GM12878 (cell line): ENCODE measurements around the gene COA1. TPM values are rescaled to one million over a fixed set of nuclear protein-coding genes. Genes with fewer than 3 reads are reported as not detected.

Source experiments
- BHLHE40 ChIP-seq, 2 experiments: fragments of 450-650 bp in 1 of 2; IDR thresholded peaks; 2 replicates each; pipeline ENCODE4 v1.6.1; 2011 to 2017; ENCODE audit warnings: low read depth in 2 of 2, borderline replicate concordance in 1 of 2, improper control_type of control experiment in 1 of 2, low read length in 1 of 2, mild to moderate bottlenecking in 1 of 2
- CBX5 ChIP-seq: sonication (generic); IDR thresholded peaks from 2 replicates; pipeline ENCODE4 v1.6.1; 2016; ENCODE audit warnings: low read depth, moderate library complexity, mild to moderate bottlenecking, inconsistent platforms
- CHD4 ChIP-seq: fragments of 200-600 bp; sonication (generic); IDR thresholded peaks from 2 replicates; pipeline ENCODE4 v1.6.1; 2016; ENCODE audit warnings: mild to moderate bottlenecking
- DPF2 ChIP-seq: fragments of 450-650 bp; IDR thresholded peaks from 2 replicates; pipeline ENCODE4 v1.6.1; 2017; ENCODE audit warnings: mild to moderate bottlenecking
- FOXK2 ChIP-seq: fragments of 450-650 bp; IDR thresholded peaks from 2 replicates; pipeline ENCODE4 v1.6.1; 2017; ENCODE audit warnings: mild to moderate bottlenecking, moderate library complexity
- MTA2 ChIP-seq: fragments of 450-650 bp; IDR thresholded peaks from 2 replicates; pipeline ENCODE4 v1.6.1; 2016; ENCODE audit warnings: low read depth, mild to moderate bottlenecking, moderate library complexity
- NR2C1 ChIP-seq: fragments of 450-650 bp; IDR thresholded peaks from 2 replicates; pipeline ENCODE4 v1.6.1; 2017; ENCODE audit warnings: antibody characterized with exemption, mild to moderate bottlenecking, moderate library complexity
- NRF1 ChIP-seq: conservative IDR thresholded peaks from 2 replicates; pipeline ENCODE4 v1.6.1; 2011; ENCODE audit warnings: mild to moderate bottlenecking, low read depth, low read length, improper control_type of control experiment
- SMC3 ChIP-seq: IDR thresholded peaks from 2 replicates; pipeline ENCODE4 v1.6.1; 2011; ENCODE audit warnings: low read length, improper control_type of control experiment, borderline replicate concordance
- TARDBP ChIP-seq: IDR thresholded peaks from 2 replicates; pipeline ENCODE4 v1.6.1; 2016; ENCODE audit warnings: borderline replicate concordance
- TCF7 ChIP-seq: IDR thresholded peaks from 2 replicates; pipeline ENCODE4 v1.6.1; 2014; ENCODE audit warnings: antibody characterized with exemption, borderline replicate concordance
- ZBED1 ChIP-seq: IDR thresholded peaks from 2 replicates; pipeline ENCODE4 v1.6.1; 2016; ENCODE audit warnings: borderline replicate concordance
- ZNF24 ChIP-seq: fragments of 450-650 bp; IDR thresholded peaks from 2 replicates; pipeline ENCODE4 v1.6.1; 2017; ENCODE audit warnings: antibody characterized with exemption, mild to moderate bottlenecking
- ZZZ3 ChIP-seq: IDR thresholded peaks from 2 replicates; pipeline ENCODE4 v1.6.1; 2011; ENCODE audit warnings: low read depth; ENCODE audit not compliant: control insufficient read depth, insufficient read length
- polyA plus RNA-seq, 11 experiments: library from polyadenylated mRNA; depleted of rRNA in 4 of 11; unstranded in 6 of 11; stranded (reverse) in 5 of 11; fragments of >200 nt; fragmentation: Nextera tagmentation in 4 of 11; fragmentation: Illumina TruSeq in 1 of 11; extraction: Ambion mirVana in 4 of 11; extraction: Trizol in 1 of 11; gene quantifications; 1 replicate in 1 of 11; 2 replicates in 10 of 11; pipeline versions ENCODE4 v1.2.1 to v1.2.3, GENCODE V29; 2011 to 2016; ENCODE audit warnings: inconsistent platforms in 2 of 11, missing spikeins in 2 of 11, low read depth in 1 of 11
- total RNA-seq, 4 experiments: library from RNA; depleted of rRNA in 3 of 4; stranded (reverse); fragments of >200 nt in 3 of 4; fragmentation: Illumina TruSeq in 1 of 4; extraction: Trizol in 1 of 4; gene quantifications; 2 replicates each; pipeline versions ENCODE4 v1.2.1 to v1.2.3, GENCODE V29; 2013 to 2021
- TF ChIP-seq, protein P1 (sequence below): fragments of 450-650 bp; IDR thresholded peaks from 2 replicates; pipeline ENCODE4 v1.6.1; 2017; ENCODE audit warnings: mild to moderate bottlenecking, low read depth, inconsistent platforms; ENCODE audit not compliant: poor library complexity, severe bottlenecking
- TF ChIP-seq, protein P2 (sequence below): fragments of 450-650 bp; IDR thresholded peaks from 2 replicates; pipeline ENCODE4 v1.6.1; 2017; ENCODE audit warnings: mild to moderate bottlenecking, moderate library complexity
- TF ChIP-seq, protein P3 (sequence below): IDR thresholded peaks from 2 replicates; pipeline ENCODE4 v1.6.1; 2011; ENCODE audit warnings: low read depth, low read length, improper control_type of control experiment, borderline replicate concordance
- TF ChIP-seq, protein P4 (sequence below): fragments of 450-650 bp; formaldehyde crosslinking; IDR thresholded peaks from 2 replicates; pipeline ENCODE4 v1.4.0; 2020; ENCODE audit warnings: mild to moderate bottlenecking, moderate library complexity

Gene COA1
- total and polyA plus RNA-seq, 10 of the 15 experiments (the other 5 are each of a cell fraction or from before 2014, with no cell fraction given): 83.1 to 258 (median 111) TPM

DNA sequence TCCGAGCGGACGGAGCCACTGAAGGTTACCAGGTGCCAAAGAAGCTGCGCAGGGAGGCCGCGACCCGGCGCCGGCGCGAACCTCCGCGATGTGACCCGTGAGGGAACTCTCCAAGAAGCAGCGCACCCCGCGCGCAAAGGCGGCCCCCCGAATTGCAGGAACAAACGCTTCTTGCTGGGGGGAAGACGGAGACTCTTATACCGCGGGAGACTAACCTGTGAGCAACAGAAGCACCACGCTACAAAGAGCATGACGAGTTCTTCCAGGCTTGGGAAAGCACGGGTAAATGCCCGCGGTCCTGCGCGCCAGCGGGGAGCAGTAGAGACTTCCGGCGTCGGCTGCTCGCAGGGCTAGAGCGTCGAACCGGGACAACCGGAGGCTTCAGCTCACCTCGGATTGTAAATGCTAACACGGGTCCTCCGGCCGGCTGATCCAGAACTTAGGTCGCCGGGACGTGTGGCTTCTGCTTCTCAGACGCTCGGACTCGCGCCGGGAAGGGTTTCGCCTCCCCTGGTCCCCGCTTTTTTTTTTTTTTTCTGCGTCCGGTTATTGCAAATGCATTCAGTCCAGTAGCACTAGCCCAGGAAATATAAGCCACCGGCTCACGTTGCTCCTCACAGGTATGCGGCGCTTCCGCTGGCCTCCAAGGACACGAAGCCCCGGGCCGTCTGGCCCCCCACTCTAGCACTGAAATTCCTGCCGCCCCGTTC, at the start of gene COA1 (continued):
- TF ChIP-seq, protein P1, sequence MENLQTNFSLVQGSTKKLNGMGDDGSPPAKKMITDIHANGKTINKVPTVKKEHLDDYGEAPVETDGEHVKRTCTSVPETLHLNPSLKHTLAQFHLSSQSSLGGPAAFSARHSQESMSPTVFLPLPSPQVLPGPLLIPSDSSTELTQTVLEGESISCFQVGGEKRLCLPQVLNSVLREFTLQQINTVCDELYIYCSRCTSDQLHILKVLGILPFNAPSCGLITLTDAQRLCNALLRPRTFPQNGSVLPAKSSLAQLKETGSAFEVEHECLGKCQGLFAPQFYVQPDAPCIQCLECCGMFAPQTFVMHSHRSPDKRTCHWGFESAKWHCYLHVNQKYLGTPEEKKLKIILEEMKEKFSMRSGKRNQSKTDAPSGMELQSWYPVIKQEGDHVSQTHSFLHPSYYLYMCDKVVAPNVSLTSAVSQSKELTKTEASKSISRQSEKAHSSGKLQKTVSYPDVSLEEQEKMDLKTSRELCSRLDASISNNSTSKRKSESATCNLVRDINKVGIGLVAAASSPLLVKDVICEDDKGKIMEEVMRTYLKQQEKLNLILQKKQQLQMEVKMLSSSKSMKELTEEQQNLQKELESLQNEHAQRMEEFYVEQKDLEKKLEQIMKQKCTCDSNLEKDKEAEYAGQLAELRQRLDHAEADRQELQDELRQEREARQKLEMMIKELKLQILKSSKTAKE: no peak
- TF ChIP-seq, protein P2, sequence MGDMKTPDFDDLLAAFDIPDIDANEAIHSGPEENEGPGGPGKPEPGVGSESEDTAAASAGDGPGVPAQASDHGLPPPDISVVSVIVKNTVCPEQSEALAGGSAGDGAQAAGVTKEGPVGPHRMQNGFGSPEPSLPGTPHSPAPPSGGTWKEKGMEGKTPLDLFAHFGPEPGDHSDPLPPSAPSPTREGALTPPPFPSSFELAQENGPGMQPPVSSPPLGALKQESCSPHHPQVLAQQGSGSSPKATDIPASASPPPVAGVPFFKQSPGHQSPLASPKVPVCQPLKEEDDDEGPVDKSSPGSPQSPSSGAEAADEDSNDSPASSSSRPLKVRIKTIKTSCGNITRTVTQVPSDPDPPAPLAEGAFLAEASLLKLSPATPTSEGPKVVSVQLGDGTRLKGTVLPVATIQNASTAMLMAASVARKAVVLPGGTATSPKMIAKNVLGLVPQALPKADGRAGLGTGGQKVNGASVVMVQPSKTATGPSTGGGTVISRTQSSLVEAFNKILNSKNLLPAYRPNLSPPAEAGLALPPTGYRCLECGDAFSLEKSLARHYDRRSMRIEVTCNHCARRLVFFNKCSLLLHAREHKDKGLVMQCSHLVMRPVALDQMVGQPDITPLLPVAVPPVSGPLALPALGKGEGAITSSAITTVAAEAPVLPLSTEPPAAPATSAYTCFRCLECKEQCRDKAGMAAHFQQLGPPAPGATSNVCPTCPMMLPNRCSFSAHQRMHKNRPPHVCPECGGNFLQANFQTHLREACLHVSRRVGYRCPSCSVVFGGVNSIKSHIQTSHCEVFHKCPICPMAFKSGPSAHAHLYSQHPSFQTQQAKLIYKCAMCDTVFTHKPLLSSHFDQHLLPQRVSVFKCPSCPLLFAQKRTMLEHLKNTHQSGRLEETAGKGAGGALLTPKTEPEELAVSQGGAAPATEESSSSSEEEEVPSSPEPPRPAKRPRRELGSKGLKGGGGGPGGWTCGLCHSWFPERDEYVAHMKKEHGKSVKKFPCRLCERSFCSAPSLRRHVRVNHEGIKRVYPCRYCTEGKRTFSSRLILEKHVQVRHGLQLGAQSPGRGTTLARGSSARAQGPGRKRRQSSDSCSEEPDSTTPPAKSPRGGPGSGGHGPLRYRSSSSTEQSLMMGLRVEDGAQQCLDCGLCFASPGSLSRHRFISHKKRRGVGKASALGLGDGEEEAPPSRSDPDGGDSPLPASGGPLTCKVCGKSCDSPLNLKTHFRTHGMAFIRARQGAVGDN: peak; percentile 86
- TF ChIP-seq SMC3 (peak; percentile 14; the same call in 1 of the 2 replicates), TARDBP (0 out of 2 replicates have a peak, but pooled peaks have one; percentile 39), ZZZ3 (no peak), MTA2 (peak; percentile 64), CHD4 (no peak), NR2C1 (peak; percentile 58), ZNF24 (no peak), BHLHE40 (IDR thresholded peaks at IDR 0.05; ENCODE audit: borderline replicate concordance in 1 of 2, low read depth in 2 of 2, low read length in 1 of 2) (peak; percentile 70 to 74), CBX5 (peak; percentile 80), FOXK2 (no peak), NRF1 (no peak), DPF2 (0 out of 2 replicates have a peak, but pooled peaks have one; percentile 52), TCF7 (no peak), ZBED1 (no peak)
- TF ChIP-seq, protein P3, sequence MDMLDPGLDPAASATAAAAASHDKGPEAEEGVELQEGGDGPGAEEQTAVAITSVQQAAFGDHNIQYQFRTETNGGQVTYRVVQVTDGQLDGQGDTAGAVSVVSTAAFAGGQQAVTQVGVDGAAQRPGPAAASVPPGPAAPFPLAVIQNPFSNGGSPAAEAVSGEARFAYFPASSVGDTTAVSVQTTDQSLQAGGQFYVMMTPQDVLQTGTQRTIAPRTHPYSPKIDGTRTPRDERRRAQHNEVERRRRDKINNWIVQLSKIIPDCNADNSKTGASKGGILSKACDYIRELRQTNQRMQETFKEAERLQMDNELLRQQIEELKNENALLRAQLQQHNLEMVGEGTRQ: no peak
- TF ChIP-seq, protein P4, sequence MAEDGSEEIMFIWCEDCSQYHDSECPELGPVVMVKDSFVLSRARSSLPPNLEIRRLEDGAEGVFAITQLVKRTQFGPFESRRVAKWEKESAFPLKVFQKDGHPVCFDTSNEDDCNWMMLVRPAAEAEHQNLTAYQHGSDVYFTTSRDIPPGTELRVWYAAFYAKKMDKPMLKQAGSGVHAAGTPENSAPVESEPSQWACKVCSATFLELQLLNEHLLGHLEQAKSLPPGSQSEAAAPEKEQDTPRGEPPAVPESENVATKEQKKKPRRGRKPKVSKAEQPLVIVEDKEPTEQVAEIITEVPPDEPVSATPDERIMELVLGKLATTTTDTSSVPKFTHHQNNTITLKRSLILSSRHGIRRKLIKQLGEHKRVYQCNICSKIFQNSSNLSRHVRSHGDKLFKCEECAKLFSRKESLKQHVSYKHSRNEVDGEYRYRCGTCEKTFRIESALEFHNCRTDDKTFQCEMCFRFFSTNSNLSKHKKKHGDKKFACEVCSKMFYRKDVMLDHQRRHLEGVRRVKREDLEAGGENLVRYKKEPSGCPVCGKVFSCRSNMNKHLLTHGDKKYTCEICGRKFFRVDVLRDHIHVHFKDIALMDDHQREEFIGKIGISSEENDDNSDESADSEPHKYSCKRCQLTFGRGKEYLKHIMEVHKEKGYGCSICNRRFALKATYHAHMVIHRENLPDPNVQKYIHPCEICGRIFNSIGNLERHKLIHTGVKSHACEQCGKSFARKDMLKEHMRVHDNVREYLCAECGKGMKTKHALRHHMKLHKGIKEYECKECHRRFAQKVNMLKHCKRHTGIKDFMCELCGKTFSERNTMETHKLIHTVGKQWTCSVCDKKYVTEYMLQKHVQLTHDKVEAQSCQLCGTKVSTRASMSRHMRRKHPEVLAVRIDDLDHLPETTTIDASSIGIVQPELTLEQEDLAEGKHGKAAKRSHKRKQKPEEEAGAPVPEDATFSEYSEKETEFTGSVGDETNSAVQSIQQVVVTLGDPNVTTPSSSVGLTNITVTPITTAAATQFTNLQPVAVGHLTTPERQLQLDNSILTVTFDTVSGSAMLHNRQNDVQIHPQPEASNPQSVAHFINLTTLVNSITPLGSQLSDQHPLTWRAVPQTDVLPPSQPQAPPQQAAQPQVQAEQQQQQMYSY (CRISPR knock-in tag): no peak
